Forelimb muscle (tissue), 1 donor: Measurements from ENCODE around the gene GFRAL. TPM values are rescaled to one million over a fixed set of nuclear protein-coding genes. Genes with fewer than 3 reads are reported as not detected.

ENCODE experiments used
- DNase-seq: peaks from one replicate; pipeline ENCODE4 v3.0.0-alpha.2; 2013; ENCODE audit warnings: low read depth
- polyA plus RNA-seq: library from polyadenylated mRNA; unstranded; fragments of 120-200 nt; gene quantifications from one replicate; pipeline ENCODE4 v1.2.1, GENCODE V29; 2013; ENCODE audit not compliant: insufficient read length

Gene GFRAL
- polyA plus RNA-seq, 1 donor = not detected

- DNase-seq = no peak
Observed at GRCh38 chr6:55433446-55434130, 106.3 kb downstream of the GFRAL start.

- no peak for DNase-seq
Observed at GRCh38 chr6:55437141-55437540, 109.9 kb downstream of the GFRAL start.

GRCh38 chr6:55438203-55438602 is 110.9 kb downstream of the GFRAL start:
- DNase-seq = no peak

- DNase-seq = no peak
Observed at GRCh38 chr6:55443238-55444134, 116.2 kb downstream of the GFRAL start.

- DNase-seq = no peak
Observed at GRCh38 chr6:55445648-55446204, 118.5 kb downstream of the GFRAL start.

GRCh38 chr6:55447891-55448290 is 120.6 kb downstream of the GFRAL start:
- no peak for DNase-seq

- no peak for DNase-seq
Observed at GRCh38 chr6:55448451-55448850, 121.2 kb downstream of the GFRAL start.

- DNase-seq = no peak
Observed at GRCh38 chr6:55449225-55449624, 122.0 kb downstream of the GFRAL start.

- DNase-seq = no peak
Observed at GRCh38 chr6:55450005-55450404, 122.7 kb downstream of the GFRAL start.

Other genes with a start within 250 kb of the GFRAL start
- not detected for gene HCRTR2, start 153.0 kb upstream of the GFRAL start, polyA plus RNA-seq